ENCODE results near the gene NHEJ1. TPM values are rescaled to one million over a fixed set of nuclear protein-coding genes. Genes with fewer than 3 reads are reported as not detected.

The NHEJ1 gene
- total and polyA plus RNA-seq, 8 donors, result 4.5 to 25.5 (median 11.8) TPM

DNA sequence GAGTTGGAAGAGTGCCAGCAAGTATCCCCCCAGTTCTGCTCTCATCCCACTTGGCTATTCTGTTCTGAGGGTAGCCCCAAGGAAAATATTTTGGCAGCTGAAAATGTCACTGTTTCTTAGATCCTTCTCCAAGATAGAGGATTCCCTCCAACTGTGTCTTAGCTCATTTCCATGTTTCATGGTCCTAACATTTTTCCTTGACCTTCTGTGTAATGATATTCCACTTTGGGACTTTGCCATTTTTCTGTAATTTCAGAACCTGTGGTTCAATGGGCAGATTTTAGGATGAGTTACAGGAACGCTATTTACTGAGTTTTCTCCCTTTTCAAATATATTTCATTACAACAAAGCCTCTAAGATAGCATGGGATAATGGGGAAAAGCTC is 34.7 kb downstream of the NHEJ1 start:
- WGBS, 5 donors, result 46 to 84% (median 60%) methylated on average over 1 of the region's 1 CpG
- peaks cover 41 to 69% (median 60%) of the 10 kb centered on the region in 4 donors for H3K4me1 ChIP-seq
- no peak for DNase-seq
- no peak overlapping the region for H3K4me3 ChIP-seq
- peak overlapping the region in 1 of 5 donors; percentile 84 for H3K27ac ChIP-seq
- no peaks in the 10 kb centered on the region for H3K27me3 ChIP-seq
- no peaks in the 10 kb centered on the region for H3K9me3 ChIP-seq
- peaks cover 0 to 5% (median 0%) of the 10 kb centered on the region in 4 donors for H3K36me3 ChIP-seq
- intact Hi-C loops (cut with DNase I; ENCODE audit: low total_unique reads), result no loop called here
- TF ChIP-seq EP300 (IDR thresholded peaks at IDR 0.05) (no peak), POLR2A (IDR thresholded peaks at IDR 0.05) (no peak), POLR2AphosphoS5 (IDR thresholded peaks at IDR 0.05) (no peak)
- TF ChIP-seq, protein P1, sequence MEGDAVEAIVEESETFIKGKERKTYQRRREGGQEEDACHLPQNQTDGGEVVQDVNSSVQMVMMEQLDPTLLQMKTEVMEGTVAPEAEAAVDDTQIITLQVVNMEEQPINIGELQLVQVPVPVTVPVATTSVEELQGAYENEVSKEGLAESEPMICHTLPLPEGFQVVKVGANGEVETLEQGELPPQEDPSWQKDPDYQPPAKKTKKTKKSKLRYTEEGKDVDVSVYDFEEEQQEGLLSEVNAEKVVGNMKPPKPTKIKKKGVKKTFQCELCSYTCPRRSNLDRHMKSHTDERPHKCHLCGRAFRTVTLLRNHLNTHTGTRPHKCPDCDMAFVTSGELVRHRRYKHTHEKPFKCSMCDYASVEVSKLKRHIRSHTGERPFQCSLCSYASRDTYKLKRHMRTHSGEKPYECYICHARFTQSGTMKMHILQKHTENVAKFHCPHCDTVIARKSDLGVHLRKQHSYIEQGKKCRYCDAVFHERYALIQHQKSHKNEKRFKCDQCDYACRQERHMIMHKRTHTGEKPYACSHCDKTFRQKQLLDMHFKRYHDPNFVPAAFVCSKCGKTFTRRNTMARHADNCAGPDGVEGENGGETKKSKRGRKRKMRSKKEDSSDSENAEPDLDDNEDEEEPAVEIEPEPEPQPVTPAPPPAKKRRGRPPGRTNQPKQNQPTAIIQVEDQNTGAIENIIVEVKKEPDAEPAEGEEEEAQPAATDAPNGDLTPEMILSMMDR (IDR thresholded peaks at IDR 0.05), result no peak

GRCh38 chr2:219125225-219125885 is 35.3 kb downstream of the NHEJ1 start:
- TF ChIP-seq POLR2AphosphoS5 (IDR thresholded peaks at IDR 0.05) (no peak), EP300 (IDR thresholded peaks at IDR 0.05) (no peak), POLR2A (IDR thresholded peaks at IDR 0.05) (no peak)
- TF ChIP-seq, protein P1 (IDR thresholded peaks at IDR 0.05), result no peak
- Histone ChIP-seq H3K27me3 (no peaks in the 10 kb centered on the region), H3K9me3 (no peaks in the 10 kb centered on the region), H3K36me3 (no peaks in the 10 kb centered on the region), H3K4me3 (no peak overlapping the region), H3K27ac (peak overlapping the region in 1 of 5 donors; percentile 84), H3K4me1 (peaks cover 41 to 69% (median 62%) of the 10 kb centered on the region in 4 donors)
- WGBS, 5 donors, result 75 to 78% (median 75%) methylated on average over 10 of the region's 10 CpGs
- intact Hi-C loops (cut with DNase I; ENCODE audit: low total_unique reads), result no loop called here
- peak; percentile 29 to 80 for DNase-seq

DNA sequence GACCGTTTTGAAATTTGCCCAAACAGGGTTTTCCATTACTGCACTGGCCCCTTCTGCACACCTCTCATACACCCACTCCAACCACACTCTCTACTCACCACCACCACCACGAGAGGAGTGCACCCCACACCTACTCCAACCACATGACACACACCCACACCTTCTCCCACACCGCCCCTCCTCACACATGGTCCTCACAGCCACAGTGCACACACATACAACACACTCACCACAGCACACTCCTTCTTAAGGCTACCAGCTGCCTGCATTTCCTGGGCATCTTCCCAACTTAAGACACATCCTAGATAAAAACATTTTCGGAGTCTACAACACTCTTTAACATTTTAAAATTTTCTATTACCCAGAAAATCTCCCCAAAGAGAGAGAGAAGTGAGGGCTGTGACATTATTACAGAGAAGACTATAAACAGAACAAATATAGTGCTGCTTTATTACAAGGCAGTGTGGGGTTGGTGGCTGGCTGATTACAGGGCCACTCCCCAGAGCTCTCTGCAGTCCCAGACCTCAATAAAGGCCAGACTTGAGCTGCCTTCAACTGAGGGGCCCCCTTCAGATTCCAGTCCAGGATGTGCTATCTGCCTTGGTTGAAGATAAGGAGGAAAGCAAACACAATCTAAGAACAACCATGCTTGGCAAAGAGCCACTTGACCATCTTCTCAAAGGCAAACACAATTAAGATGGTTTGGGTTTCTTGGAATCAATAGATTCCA is 36.1 kb downstream of the NHEJ1 start:
- peak in 1 of 2 donors; percentile 62 for DNase-seq
- Histone ChIP-seq H3K27ac (peak overlapping the region in 2 of 5 donors; percentile 30 to 84), H3K36me3 (no peaks in the 10 kb centered on the region), H3K9me3 (no peaks in the 10 kb centered on the region), H3K4me3 (no peak overlapping the region), H3K27me3 (no peaks in the 10 kb centered on the region), H3K4me1 (peaks cover 41 to 70% (median 63%) of the 10 kb centered on the region in 4 donors)
- TF ChIP-seq, protein P1 (IDR thresholded peaks at IDR 0.05), result no peak
- TF ChIP-seq POLR2A (IDR thresholded peaks at IDR 0.05) (no peak), EP300 (IDR thresholded peaks at IDR 0.05) (no peak), POLR2AphosphoS5 (IDR thresholded peaks at IDR 0.05) (no peak)
- intact Hi-C loops (cut with DNase I; ENCODE audit: low total_unique reads), result no loop called here
- 25 to 50% (median 45%) methylated on average over 4 of the region's 4 CpGs for WGBS, 5 donors

DNA sequence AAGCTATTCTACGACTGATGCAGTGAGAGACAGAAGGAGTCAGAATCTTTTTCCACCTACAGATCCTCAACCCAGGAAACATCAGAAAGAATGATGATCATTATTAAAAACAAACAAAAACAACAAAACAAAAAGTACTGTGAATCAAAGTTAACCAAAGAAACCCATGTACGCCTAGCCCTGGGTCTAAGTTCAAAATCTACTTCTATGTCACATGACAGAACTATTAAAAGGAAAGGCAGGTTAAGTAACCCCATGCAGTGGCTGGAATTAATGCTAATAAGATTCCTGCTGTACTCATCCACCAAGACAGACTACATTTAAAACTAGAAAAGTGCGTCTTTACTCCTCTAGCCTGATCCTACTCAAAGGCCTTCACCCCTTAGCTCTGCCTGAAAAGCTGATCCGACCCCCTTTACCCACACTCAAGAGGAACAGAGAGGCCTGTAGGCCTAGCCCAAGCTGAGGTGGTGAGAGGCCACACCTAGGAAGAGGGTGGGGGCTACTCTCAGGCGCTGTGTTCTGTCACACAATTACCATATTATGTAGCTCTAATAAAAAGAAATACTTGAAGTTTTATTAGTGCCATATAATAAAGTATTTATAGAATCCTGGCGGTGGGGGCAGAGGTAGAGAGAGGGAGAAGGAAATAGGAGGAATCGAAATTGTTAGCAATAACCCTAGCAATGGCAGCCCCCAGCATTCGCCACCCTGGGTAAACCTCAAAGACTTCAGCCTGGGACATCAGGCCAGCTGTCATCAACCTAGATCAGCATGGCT is 37.1 kb downstream of the NHEJ1 start:
- no peaks in the 10 kb centered on the region for H3K9me3 ChIP-seq
- H3K27ac ChIP-seq, result peak overlapping the region; percentile 22 to 84 (median 63)
- intact Hi-C loops (cut with DNase I; ENCODE audit: low total_unique reads), result no loop called here
- H3K27me3 ChIP-seq, result no peaks in the 10 kb centered on the region
- no peaks in the 10 kb centered on the region for H3K36me3 ChIP-seq
- DNase-seq, result no peak
- peaks cover 39 to 77% (median 69%) of the 10 kb centered on the region in 4 donors for H3K4me1 ChIP-seq
- 68 to 86% (median 80%) methylated on average over 8 of the region's 8 CpGs for WGBS, 5 donors
- H3K4me3 ChIP-seq, result no peak overlapping the region
- TF ChIP-seq POLR2A (IDR thresholded peaks at IDR 0.05) (no peak), POLR2AphosphoS5 (IDR thresholded peaks at IDR 0.05) (no peak), EP300 (IDR thresholded peaks at IDR 0.05) (no peak)
- TF ChIP-seq, protein P1 (IDR thresholded peaks at IDR 0.05), result no peak
